H1 (cell line): ENCODE measurements around the gene NOSIP. TPM values are rescaled to one million over a fixed set of nuclear protein-coding genes. Genes with fewer than 3 reads are reported as not detected.

Source experiments
- SP1 ChIP-seq: IDR thresholded peaks from 2 replicates; pipeline ENCODE4 v1.6.1; 2011; ENCODE audit warnings: low read depth, low read length
- YY1 ChIP-seq: IDR thresholded peaks from 2 replicates; pipeline ENCODE4 v1.6.1; 2011; ENCODE audit warnings: low read depth, mild to moderate bottlenecking, low read length
- polyA plus RNA-seq, 7 experiments: library from polyadenylated mRNA; depleted of rRNA in 3 of 7; stranded (reverse) in 5 of 7; unstranded in 2 of 7; fragments of >200 nt in 5 of 7; fragments of 200-250 nt in 2 of 7; gene quantifications; 1 replicate in 5 of 7; 2 replicates in 1 of 7; 4 replicates in 1 of 7; pipeline versions ENCODE4 v1.2.1 to v1.2.3, GENCODE V29; 2011 to 2013; ENCODE audit warnings: missing spikeins in 2 of 7, mixed read lengths in 2 of 7
- total RNA-seq: library from RNA; stranded (reverse); fragmentation: NEBNext Ultra II Directional; extraction: Animal tissue kit (Norgen Biotek cat#: 25700); gene quantifications from 2 replicates; pipeline ENCODE4 v1.2.1, GENCODE V29; 2021
- TF ChIP-seq, protein P1 (sequence below): IDR thresholded peaks from 2 replicates; pipeline ENCODE4 v1.6.1; 2012; ENCODE audit warnings: low read length, inconsistent platforms

Gene NOSIP
- total and polyA plus RNA-seq, 2 of the 8 experiments (the other 6 are each of a cell fraction or from before 2014, with no cell fraction given): 85.1 to 192 TPM

DNA sequence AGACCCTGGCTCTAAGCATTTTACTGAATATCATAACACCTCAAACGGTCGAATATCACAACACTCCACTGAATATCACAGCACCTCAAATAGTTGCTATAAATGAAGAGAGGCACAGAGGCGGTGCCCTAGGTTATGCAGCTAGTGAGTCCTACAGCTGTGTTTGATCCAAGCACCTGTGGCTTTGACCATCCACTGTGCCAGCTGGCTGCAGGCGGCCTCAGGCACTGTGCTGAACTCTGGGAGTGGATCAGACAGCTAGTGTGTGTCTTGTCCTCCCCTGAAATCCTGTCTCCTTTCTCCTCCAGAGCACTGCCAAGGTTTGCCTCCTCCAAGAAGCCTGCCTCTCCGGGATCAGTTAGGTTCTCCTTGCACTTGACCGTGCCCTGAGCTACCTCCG, 7.3 kb downstream of the NOSIP start (continued):
- TF ChIP-seq, protein P1, sequence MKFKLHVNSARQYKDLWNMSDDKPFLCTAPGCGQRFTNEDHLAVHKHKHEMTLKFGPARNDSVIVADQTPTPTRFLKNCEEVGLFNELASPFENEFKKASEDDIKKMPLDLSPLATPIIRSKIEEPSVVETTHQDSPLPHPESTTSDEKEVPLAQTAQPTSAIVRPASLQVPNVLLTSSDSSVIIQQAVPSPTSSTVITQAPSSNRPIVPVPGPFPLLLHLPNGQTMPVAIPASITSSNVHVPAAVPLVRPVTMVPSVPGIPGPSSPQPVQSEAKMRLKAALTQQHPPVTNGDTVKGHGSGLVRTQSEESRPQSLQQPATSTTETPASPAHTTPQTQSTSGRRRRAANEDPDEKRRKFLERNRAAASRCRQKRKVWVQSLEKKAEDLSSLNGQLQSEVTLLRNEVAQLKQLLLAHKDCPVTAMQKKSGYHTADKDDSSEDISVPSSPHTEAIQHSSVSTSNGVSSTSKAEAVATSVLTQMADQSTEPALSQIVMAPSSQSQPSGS: no peak
- TF ChIP-seq YY1: no peak
- TF ChIP-seq SP1: no peak
- TF ChIP-seq, all 59 proteins: peak for 0
